Erythroblast (primary cell): Measurements from ENCODE around the gene FAM20C.

ENCODE experiments used
- DNase-seq, 2 experiments: peaks; one replicate each; lab custom pipeline; 2025; lab: John Stamatoyannopoulos, UW
- GATA1 ChIP-seq: IDR thresholded peaks from 2 replicates; pipeline ENCODE4 v1.6.1; 2011; ENCODE audit warnings: low read depth, mild to moderate bottlenecking, control low read depth, low read length, moderate library complexity
- POLR2A ChIP-seq: IDR thresholded peaks from 2 replicates; pipeline ENCODE4 v1.6.1; 2011; ENCODE audit warnings: mild to moderate bottlenecking, low read length

The FAM20C gene

GRCh38 chr7:269721-270120 lies 77.3 kb downstream of the FAM20C start:
- DNase-seq = no peak
- TF ChIP-seq GATA1 (no peak), POLR2A (no peak)

- DNase-seq = no peak
- TF ChIP-seq POLR2A = no peak
- TF ChIP-seq GATA1 = no peak
These were observed 78.1 kb downstream of the FAM20C start for GRCh38 chr7:270351-270983.

- TF ChIP-seq GATA1 = no peak
- no peak for TF ChIP-seq POLR2A
- DNase-seq = no peak
These were observed 79.1 kb downstream of the FAM20C start for GRCh38 chr7:271266-272107.

GRCh38 chr7:272108-272615 lies 79.8 kb downstream of the FAM20C start:
- TF ChIP-seq GATA1 (no peak), POLR2A (no peak)
- DNase-seq = no peak

- DNase-seq = no peak
- TF ChIP-seq POLR2A = no peak
- no peak for TF ChIP-seq GATA1
These were observed 80.3 kb downstream of the FAM20C start for GRCh38 chr7:272631-273030.

- no peak for DNase-seq
- TF ChIP-seq GATA1 (no peak), POLR2A (no peak)
These were observed 81.0 kb downstream of the FAM20C start for GRCh38 chr7:273327-273726.

- no peak for TF ChIP-seq POLR2A
- no peak for TF ChIP-seq GATA1
These were observed 81.9 kb downstream of the FAM20C start for GRCh38 chr7:274266-274665.

GRCh38 chr7:276230-276835 lies 84.0 kb downstream of the FAM20C start:
- DNase-seq = no peak
- TF ChIP-seq POLR2A = no peak
- no peak for TF ChIP-seq GATA1

More at GRCh38 chr7:274266-274665, 81.9 kb downstream of the FAM20C start:
- DNase-seq = no peak

- no peak for DNase-seq
- TF ChIP-seq POLR2A = no peak
- TF ChIP-seq GATA1 = no peak
These were observed 84.9 kb downstream of the FAM20C start for GRCh38 chr7:277228-277627.

- no peak for TF ChIP-seq GATA1
- no peak for TF ChIP-seq POLR2A
- no peak for DNase-seq
These were observed 85.7 kb downstream of the FAM20C start for GRCh38 chr7:278081-278480.

GRCh38 chr7:279821-280220 lies 87.5 kb downstream of the FAM20C start:
- DNase-seq = no peak
- TF ChIP-seq POLR2A (no peak), GATA1 (no peak)

GRCh38 chr7:280461-280860 lies 88.1 kb downstream of the FAM20C start:
- TF ChIP-seq POLR2A (no peak), GATA1 (no peak)
- no peak for DNase-seq

GRCh38 chr7:281637-282036 lies 89.3 kb downstream of the FAM20C start:
- DNase-seq = no peak
- TF ChIP-seq POLR2A (no peak), GATA1 (no peak)

- DNase-seq = no peak
- no peak for TF ChIP-seq GATA1
- TF ChIP-seq POLR2A = no peak
These were observed 90.2 kb downstream of the FAM20C start for GRCh38 chr7:282621-283020.
